CD4-positive, alpha-beta T cell treated with Interleukin-1 beta for 1 hour (primary cell): ENCODE measurements around the gene ZNF71.
A peak's percentile ranks its signal among the peaks of the same experiment; 100 is the strongest.

Source experiments
- DNase-seq, 2 donors: peaks; one replicate each; pipeline ENCODE4 v3.0.0-alpha.2; 2020 to 2022

ZNF71 gene

DNA sequence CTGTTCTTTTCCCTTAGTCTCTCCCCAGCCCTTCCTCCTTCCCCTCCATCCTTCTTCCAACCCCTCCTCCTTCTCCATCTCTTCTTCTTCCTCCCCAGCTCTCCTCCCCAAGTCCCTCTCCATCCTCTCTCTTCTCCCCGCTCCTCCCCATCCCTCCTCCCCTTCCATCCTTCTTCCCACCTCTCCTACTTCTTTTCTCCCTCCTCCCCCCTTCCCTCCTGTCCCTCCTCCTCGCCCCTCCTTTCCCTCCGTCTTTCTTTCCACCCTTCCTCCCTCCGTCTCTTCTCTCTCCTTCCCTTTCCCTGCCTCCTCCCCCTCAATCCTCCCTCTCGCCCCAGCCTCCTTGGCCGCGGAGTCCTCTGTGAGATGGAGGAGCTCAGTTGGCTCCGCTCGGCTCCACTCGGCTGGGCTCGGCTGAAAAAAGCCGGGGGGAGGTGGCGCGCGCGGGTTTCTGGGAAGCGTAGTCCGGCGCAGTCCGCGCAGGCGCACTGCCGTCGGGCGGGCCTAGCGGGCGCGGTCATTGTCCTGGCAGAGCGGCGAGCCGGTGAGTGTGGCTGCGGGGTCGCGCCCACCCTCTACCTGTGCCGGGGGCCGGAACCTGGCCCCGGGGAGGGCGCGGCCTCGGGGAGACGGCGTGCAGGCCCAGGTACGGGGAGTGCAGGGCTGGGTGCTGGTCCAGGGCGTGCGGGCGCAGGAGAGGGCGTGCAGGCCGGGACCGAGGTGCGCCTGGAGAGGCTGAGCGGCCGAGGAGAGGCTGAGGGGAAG is at the start of gene ZNF71:
TSS of gene ZNF71 (plus strand) at position 520 of the 765 bp plus-strand sequence. CDS start 6,257 bp downstream, outside the sequence.
- DNase-seq = peak; percentile 88 to 90

DNA sequence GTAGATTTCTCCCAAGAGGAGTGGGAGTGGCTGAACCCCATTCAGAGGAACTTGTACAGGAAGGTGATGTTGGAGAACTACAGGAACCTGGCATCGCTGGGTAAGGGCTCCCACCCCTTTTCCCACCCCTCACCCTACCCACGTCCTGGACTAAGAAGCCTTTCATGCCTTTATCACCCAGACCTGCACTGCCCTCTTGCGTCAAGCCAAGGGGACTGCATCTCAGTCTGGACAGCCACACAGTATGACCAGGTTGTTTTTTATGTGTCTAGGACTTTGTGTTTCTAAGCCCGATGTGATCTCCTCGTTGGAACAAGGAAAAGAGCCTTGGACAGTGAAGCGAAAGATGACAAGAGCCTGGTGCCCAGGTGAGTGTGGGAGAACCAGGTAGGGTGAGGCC is 47.6 kb upstream of the ZNF71 start:
- no peak for DNase-seq

DNA sequence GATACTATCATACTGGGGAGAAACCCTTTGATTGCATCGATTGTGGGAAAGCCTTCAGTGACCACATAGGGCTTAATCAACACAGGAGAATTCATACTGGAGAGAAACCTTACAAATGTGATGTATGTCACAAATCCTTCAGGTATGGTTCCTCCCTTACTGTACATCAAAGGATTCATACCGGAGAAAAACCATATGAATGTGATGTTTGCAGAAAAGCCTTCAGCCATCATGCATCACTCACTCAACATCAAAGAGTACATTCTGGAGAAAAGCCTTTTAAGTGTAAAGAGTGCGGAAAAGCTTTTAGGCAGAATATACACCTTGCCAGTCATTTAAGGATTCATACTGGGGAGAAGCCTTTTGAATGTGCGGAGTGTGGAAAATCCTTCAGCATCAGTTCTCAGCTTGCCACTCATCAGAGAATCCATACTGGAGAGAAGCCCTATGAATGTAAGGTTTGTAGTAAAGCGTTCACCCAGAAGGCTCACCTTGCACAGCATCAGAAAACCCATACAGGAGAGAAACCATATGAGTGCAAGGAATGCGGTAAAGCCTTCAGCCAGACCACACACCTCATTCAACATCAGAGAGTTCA is 40.7 kb upstream of the ZNF71 start:
- no peak for DNase-seq

DNA sequence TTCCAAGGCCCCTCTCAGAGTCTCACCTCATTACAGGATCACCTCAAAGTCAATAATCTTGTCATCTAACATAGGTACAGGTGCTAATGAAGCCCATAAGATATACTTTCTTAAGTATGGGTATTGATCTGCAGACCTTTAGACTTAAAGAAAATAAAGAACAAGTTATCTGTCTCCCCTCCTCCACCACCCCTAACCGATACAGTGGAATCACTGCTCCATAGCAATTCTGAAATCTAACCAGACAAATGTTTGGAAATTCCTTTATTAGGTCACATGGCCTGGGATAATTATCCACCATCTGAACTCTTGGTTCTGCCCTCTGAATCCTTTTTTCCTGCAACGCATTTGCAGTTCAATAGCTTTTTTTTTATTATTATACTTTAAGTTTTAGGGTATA is 32.3 kb upstream of the ZNF71 start:
- DNase-seq = no peak

DNA sequence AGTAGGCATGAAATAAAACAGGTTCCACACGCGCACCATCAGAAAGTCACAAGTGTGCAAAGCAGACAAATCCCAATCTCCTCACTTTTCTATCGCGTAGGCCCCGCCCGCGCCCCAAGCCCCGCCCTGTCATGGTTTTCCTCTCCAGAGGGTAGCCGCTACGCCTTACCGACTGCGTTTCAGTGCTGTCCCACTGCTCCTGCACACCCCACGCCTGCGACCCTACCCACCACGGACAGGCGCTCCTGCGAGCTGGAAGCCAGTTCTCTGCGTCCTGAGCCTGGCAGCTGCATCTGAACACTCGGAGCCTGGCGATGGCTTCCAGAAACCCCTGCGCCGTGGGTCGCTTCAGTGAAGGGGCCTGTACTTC is 28.2 kb upstream of the ZNF71 start:
- DNase-seq = peak in 1 of 2 donors; percentile 3

DNA sequence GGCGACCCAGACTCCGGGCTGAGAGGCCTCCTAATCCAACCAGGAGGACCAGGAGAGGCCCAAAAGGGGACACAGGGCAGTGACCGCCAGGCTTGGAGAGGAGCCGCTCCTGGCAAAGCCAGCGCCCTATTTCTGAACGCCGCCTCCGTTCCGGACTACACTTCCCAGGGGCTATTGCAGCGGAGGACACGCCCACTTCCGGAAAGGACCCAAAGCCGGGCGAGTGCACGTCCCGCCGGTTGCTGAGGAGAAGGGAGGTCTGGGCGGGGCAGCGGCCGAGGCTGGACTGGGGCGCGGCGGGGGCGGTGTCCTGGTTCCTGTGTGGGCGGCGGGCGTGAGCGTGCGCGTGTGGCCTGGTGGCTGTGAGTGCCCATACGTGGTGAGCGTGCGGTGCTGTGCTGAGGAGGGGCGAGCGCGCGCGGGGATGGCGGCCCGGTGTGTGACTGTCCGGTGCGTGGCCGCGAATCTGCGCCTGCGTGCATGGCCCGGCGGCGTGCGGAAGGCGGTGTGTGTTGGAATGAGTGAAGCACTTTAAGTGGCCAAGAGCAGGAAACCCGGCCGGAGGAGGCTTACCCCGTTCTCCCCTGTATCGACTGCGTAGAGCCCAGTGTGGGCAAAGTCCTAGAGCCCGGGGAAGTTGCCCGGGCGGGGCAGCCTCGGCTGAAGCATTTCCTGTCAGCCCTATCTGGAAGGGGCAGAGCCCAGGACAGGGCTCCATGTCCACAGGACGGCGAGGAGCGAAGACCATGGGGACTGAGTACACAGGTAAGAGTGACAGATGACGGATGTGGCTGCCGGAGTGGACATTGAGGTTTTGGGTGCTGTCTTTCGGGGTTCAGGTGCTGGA is 27.6 kb upstream of the ZNF71 start, which contains the start of gene ZNF470:
TSS of gene ZNF470 (plus strand) at position 195 of the 847 bp plus-strand sequence. CDS start 2,844 bp downstream, outside the sequence.
- peak; percentile 88 to 89 for DNase-seq

DNA sequence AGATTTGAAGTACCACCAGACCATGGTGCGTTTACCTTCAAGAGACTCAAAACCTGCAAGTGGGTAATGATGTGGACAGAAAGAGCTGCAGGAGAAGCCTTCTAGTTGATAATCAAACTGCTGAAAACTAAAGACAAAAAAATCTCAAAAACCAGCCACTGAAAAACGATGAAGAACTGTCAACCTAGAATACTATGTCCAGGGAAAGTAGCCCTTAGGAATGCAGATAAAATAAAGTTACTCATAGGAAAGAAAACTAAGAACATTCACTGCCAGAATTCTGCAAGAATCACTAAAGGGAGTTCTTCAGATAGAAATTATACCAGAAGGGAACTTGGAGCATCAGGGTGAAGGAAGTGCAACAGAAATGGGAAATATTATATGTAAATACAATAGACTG is 22.5 kb upstream of the ZNF71 start:
- no peak for DNase-seq

DNA sequence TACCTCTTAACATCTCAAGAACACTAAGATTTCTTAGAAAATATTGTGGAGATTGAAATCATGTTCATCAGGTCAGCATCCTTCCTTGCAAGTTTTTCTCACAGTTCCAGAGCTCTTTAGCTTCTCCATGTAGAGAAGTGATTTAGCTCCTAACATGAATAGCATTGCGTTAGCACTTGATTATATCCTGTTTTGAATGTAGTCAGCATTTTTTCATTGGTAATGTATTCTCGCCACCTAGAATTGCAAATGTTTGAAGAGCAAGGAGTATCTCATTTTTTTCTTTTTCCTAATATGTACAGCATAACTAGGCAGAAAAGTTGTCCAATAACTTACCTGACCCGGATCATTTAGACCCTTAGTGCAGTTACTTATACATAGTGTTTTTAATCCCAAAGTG is 21.2 kb upstream of the ZNF71 start:
- no peak for DNase-seq

DNA sequence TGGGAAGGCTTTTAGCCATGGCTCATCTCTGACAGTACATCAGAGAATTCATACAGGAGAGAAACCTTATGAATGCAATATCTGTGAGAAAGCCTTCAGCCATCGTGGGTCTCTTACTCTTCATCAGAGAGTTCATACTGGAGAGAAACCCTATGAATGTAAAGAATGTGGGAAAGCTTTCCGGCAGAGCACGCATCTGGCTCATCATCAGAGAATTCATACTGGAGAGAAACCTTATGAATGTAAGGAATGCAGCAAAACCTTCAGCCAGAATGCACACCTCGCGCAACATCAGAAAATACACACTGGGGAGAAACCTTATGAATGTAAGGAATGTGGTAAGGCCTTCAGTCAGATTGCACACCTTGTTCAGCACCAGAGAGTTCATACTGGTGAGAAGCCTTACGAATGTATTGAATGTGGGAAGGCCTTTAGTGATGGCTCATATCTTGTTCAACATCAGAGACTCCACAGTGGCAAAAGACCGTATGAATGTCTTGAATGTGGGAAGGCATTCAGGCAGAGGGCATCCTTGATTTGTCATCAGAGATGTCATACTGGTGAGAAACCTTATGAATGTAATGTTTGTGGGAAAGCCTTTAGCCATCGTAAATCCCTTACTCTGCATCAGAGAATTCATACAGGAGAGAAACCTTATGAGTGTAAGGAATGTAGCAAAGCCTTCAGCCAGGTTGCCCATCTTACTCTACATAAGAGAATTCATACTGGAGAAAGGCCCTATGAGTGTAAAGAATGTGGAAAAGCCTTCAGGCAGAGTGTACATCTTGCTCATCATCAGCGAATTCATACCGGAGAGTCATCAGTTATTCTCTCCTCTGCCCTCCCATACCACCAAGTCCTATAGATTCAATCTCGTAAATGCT is 17.1 kb upstream of the ZNF71 start:
- no peak for DNase-seq

DNA sequence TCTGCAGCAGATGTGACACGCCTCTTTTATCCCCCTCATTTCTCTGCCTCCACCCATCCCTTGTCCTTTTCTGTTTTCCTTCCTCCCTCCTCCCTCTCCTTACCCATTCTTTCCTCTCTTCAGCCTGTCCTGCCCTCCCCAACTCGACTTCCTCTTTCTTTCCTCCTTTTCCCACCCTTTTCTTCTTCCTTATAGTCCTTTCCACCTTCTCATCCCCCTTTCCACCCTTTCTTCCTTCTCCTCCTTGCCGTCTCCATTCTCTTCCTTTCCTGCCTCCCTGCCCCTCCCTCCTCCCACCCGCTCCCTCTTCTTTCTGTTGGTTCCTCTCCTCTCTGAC is 688 bp upstream of the ZNF71 start:
- no peak for DNase-seq

DNA sequence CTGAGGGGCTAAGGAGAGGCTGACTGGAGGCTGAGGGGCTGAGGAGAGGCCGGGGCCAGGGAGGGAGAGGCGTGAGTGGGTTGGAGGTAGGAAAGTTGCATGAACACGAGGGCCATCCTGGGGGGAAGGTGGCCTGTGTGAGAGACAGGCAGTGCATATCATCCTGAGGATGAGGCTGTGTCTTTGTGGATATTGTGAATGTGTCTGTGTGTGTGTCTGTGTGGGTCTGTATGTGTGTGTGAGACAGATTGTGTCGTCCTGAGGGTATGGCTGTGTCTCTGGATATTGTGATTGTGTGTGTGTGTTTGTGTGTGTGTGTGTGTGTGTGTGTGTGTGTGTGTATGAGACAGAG is 422 bp downstream of the ZNF71 start:
- DNase-seq = peak in 1 of 2 donors; percentile 2

DNA sequence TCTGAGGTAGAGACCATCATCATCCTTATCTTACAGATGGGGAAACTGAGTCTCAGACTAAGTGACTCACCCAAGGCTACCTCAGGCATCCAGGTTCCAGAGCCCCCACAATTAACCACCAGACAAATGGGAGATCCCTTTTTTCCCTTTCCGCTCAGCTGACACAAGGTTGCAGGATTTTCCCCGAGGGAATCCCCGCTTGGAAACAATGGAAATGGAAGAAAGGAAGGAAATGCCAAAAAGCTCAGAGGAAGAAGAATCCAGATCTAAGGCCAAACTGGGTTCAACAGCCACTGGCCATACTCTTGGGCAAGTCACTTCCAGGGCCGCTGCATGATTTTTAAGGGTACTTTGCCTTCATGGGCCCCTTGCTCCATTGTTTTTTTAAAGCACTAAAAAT is 1.6 kb downstream of the ZNF71 start:
- no peak for DNase-seq

DNA sequence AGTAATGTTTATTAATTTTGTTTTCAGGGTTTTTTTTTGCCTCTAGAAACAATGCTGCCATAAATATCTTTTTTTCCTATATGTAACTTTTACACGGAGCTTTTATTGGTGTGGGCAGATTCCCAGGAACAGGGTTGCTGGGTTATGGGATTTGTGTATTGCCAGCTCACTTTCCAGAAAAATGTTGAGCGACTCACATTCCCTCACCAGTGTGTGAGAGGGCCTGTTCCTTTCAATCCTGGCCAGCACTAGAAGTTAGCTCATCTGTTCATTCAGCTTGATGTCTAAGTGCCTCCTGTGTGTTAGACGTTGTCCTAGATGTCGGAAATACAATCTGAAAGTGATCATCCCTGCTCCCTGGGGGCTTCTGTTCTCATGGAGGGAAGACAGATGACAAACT is 2.6 kb downstream of the ZNF71 start:
- no peak for DNase-seq

DNA sequence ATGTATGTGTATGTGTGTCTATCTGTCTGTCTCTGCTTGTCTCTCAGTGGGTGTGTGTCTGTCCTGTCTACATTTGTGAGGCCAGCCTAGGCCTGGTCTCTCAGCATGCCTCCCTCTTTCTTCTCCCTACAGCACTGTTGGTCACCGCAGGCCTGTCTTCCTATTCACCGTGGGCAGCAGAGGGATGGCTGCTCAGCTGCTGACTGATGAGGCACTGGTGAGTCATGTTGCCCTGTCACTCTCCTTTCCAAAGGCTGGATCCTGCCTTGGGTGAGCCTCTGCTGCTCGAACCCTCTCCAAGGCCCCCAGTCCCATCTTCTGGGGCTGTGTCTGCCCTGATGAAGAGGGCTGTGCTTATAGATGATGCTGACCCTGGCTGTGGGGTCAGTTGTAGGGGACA is 6.3 kb downstream of the ZNF71 start:
- no peak for DNase-seq

DNA sequence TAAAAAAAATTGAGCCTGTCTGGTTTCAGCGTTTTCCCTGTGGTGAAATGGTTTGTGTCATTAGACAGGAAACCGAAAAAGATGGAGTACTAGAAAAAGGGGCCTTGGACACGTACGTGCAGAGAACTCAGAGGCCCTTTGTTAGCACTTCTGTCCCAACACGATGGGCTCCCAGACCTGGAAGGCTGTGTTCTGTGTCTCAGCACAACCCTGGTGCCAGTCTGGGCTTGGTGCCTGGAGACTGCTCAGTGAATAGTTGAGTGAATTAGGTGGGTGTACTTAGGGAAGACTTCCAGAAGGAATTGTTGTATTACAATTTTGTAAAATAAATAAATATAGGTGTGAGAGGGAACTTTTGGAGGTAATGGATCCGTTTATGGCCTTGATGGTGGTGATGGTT is 8.7 kb downstream of the ZNF71 start:
- DNase-seq = no peak

DNA sequence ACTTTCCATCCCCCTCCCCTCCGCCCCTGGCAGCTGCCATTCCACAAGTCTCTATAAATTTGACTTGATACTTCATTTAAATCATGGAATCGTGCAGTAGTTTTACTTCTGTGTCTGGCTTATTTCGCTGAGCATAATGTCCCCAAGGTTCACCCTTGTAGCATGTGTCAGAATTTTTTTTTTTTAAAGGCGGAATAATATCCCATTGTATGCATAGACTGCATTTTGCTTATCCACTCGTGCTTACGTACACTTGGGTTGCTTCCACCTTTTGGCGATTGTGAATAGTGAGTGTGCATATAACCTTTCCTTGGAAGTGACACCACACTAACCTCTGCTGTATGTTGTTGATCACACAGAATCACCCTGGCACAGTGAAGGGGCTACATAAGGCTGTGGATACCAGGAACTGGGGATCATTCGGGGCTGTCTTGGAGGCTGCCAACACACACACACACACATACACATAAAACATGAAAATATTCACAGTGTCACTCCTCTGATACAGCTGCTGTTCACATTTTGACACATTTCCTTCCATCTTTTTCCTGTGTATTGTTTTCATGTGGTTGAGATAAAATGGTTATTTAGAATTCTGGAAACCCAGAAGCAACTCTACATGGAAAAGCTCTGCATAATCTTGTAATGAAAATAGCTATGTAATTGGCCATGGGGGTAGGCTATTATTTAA is 13.3 kb downstream of the ZNF71 start:
- no peak for DNase-seq

DNA sequence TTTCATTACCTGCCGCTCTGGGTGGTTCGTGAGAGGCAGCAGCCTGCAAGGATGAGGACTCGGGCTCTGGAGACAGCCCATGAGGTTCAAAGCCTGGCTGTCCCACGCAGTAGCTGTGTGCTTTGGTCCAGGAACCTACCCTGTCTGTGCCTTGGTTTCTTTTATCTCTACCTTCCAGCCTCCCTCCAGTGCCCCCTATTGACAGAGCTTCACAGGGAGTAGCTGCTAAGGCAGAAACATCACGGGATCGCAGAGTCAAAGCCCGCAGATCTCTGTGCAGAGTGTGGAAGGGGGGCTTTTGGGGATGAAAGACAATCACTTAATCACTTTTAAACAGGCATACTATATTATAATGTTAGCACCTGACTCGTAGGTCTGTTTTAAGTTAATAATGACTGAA is 16.2 kb downstream of the ZNF71 start:
- no peak for DNase-seq

DNA sequence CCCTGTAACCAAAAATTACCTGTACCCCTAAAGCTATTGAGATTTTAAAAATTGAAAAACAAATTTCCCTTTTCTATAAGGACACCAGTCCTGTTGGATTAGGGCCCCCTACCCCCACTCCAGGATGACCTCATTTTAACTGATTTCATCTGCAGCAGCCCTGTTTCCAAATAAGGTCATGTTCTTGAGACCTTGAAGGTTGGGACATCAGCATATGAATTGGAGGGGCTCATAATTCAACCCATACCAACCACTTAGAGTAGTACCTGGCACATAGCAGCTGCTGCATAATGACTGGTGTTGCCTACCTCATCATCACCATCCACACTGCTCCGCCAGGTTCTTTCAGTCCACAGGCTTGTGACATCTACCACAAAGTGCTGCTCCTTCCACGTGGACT is 17.6 kb downstream of the ZNF71 start:
- DNase-seq = no peak

DNA sequence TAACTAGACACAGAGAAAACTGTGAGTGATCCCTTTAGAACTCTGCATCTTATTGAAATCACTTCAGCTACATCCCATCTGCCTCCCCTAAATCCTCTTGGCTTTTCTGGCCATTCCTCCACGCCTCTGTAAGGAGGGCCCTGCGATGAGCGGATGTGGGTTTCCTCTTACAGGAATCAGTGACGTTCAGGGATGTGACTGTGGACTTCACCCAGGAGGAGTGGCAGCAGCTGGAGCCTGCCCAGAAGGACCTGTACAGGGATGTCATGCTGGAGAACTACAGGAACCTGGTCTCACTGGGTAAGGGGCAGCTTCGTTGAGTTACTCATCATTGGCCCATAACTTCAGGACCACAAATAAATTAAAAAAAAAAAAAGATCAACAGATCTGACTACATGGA is 18.5 kb downstream of the ZNF71 start:
- no peak for DNase-seq

DNA sequence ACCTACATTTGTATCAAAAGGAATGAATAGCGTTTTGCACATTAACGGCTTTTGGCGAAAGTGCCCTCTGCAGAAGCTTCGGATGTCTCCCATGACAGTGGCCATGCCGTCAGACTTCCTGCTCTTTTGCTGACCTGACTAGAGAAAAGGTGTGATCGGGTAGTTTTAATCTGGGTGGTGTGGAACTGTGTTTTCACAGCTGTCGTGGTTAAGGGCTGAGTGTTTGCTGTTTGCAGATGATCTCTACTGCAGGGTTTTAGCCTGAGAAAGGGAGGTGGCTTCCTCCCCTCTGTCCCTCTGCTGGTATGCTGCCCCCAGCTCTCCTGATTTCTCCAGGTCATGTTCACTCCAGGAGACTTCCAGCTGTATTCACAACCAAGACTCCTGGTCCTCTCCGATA is 22.4 kb downstream of the ZNF71 start:
- no peak for DNase-seq

DNA sequence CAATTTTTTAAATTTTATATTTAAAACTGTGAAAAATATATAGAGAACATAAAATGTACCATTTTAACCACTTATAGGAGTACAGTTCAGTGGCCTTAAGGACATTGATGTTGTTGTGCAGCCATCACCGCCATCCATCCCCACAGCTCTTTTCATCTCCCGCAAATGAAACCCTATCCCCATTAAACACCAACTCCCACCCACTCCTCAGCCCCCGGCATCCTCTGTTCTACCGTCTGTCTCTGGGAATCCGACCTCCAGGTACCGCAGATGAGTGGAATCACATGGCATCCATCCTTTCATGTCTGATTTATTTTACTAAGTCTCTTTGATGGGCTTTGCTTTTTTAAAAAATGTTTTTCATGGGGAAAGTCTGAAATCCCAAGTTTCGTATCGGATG is 24.0 kb downstream of the ZNF71 start:
- DNase-seq = no peak

DNA sequence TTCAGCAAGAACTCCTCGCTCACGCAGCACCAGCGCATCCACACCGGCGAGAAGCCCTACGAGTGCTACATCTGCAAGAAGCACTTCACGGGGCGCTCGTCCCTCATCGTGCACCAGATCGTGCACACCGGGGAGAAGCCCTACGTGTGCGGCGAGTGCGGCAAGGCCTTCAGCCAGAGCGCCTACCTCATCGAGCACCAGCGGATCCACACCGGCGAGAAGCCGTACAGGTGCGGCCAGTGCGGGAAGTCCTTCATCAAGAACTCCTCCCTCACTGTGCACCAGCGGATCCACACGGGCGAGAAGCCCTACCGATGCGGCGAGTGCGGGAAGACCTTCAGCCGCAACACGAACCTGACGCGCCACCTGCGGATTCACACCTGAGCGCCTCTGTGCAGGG is 27.3 kb downstream of the ZNF71 start:
- no peak for DNase-seq
